Right atrium auricular region (tissue), 2 donors: ENCODE results near the gene GUCY1A1. TPM values are rescaled to one million over a fixed set of nuclear protein-coding genes. Genes with fewer than 3 reads are reported as not detected.

ENCODE experiments used
- DNase-seq: peaks from one replicate; pipeline ENCODE4 v3.0.0-alpha.2; 2019; ENCODE audit warnings: low spot score
- H3K27ac ChIP-seq, 2 donors: fragments of 200-600 bp; sonication (generic); 1 replicate in 1 of 2; 2 replicates in 1 of 2; pipeline ENCODE4 v1.5.1; 2016 to 2019
- H3K27me3 ChIP-seq, 2 donors: fragments of 200-600 bp; sonication (generic); one replicate each; pipeline versions ENCODE4 v1.5.1 to v1.6.0; 2017 to 2019
- H3K36me3 ChIP-seq: fragments of 200-600 bp; sonication (generic); one replicate; pipeline ENCODE4 v1.5.1; 2016
- H3K4me1 ChIP-seq, 2 donors: fragments of 200-600 bp; sonication (generic); one replicate each; pipeline versions ENCODE4 v1.5.1 to v1.6.0; 2017 to 2019
- H3K4me3 ChIP-seq, 2 donors: fragments of 200-600 bp; sonication (generic); 1 replicate in 1 of 2; 2 replicates in 1 of 2; pipeline ENCODE4 v1.5.1; 2017 to 2019; ENCODE audit warnings: mild to moderate bottlenecking in 1 of 2, moderate library complexity in 1 of 2
- H3K9me3 ChIP-seq, 2 donors: fragments of 200-600 bp; sonication (generic); one replicate each; pipeline ENCODE4 v1.5.1; 2019
- CTCF ChIP-seq, 2 donors: fragments of 200-600 bp; sonication (generic); IDR thresholded peaks; one replicate each; pipeline ENCODE4 v1.5.1; 2019; ENCODE audit warnings: antibody characterized with exemption in 2 of 2
- total RNA-seq, 2 donors: library from RNA; depleted of rRNA; stranded (reverse); fragments of >200 nt; gene quantifications; one replicate each; pipeline ENCODE4 v1.1.0, GENCODE V29; 2016

The GUCY1A1 gene, protein sequence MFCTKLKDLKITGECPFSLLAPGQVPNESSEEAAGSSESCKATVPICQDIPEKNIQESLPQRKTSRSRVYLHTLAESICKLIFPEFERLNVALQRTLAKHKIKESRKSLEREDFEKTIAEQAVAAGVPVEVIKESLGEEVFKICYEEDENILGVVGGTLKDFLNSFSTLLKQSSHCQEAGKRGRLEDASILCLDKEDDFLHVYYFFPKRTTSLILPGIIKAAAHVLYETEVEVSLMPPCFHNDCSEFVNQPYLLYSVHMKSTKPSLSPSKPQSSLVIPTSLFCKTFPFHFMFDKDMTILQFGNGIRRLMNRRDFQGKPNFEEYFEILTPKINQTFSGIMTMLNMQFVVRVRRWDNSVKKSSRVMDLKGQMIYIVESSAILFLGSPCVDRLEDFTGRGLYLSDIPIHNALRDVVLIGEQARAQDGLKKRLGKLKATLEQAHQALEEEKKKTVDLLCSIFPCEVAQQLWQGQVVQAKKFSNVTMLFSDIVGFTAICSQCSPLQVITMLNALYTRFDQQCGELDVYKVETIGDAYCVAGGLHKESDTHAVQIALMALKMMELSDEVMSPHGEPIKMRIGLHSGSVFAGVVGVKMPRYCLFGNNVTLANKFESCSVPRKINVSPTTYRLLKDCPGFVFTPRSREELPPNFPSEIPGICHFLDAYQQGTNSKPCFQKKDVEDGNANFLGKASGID
- total RNA-seq = 10 to 100 TPM; 35.5 to 52.5 TPM

DNA sequence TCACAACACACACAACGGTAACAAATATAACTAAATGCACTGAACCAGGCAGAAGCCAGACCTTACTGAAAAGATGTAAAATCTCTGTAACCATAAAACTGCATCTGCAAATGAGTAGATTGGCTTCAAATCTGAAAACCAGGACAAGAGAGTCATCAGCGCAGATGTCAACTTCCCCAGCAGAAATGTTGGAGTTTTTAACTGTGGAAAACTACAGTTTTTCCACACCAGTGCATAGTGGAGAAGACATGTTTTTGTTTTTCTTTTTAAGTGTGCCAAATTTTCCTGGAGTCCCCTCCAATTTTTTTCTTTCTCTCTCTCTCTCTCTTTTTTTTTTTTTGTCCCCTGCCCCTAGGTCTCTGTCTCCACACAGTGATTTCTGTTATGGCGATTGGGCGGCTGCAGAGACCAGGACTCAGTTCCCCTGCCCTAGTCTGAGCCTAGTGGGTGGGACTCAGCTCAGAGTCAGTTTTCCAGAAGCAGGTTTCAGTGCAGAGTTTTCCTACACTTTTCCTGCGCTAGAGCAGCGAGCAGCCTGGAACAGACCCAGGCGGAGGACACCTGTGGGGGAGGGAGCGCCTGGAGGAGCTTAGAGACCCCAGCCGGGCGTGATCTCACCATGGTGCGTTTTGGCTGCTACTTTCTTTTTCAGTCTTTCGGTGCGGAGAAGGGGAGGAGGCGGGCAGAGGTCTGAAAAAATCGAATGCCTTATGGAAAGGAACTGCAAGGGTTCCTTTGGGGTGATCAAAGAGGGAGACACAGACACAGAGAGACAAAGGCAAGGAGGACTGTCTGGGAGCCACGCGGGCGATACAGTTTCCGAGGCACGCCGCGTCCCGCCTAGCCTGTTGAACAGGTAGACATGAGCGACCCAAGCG is at the start of gene GUCY1A1:
Gene GUCY1A1, plus strand, starts transcription at position 505 of the 878 bp plus-strand sequence. CDS start 30,020 bp downstream, outside the sequence.
- no peak for DNase-seq
- TF ChIP-seq CTCF (IDR thresholded peaks at IDR 0.05) = no peak
- H3K27ac ChIP-seq = peak within 1 kb of the TSS; percentile 91 to 93
- H3K9me3 ChIP-seq = no peaks in the 10 kb centered on the region
- no peaks in the 10 kb centered on the region for H3K27me3 ChIP-seq
- peak within 1 kb of the TSS; percentile 71 to 77 for H3K4me3 ChIP-seq
- H3K36me3 ChIP-seq = no peaks in the 10 kb centered on the region
- peaks cover 0 to 5% of the 10 kb centered on the region in 2 donors for H3K4me1 ChIP-seq

- Histone ChIP-seq H3K4me1 (peaks cover 0 to 4% of the 10 kb centered on the region in 2 donors), H3K9me3 (no peaks in the 10 kb centered on the region), H3K27ac (no peak overlapping the region), H3K27me3 (no peaks in the 10 kb centered on the region), H3K36me3 (no peaks in the 10 kb centered on the region), H3K4me3 (no peak overlapping the region)
- no peak for DNase-seq
- TF ChIP-seq CTCF (IDR thresholded peaks at IDR 0.05) = no peak
Measured at GRCh38 chr4:155617296-155617695, 49.4 kb upstream of the GUCY1A1 start.

DNA sequence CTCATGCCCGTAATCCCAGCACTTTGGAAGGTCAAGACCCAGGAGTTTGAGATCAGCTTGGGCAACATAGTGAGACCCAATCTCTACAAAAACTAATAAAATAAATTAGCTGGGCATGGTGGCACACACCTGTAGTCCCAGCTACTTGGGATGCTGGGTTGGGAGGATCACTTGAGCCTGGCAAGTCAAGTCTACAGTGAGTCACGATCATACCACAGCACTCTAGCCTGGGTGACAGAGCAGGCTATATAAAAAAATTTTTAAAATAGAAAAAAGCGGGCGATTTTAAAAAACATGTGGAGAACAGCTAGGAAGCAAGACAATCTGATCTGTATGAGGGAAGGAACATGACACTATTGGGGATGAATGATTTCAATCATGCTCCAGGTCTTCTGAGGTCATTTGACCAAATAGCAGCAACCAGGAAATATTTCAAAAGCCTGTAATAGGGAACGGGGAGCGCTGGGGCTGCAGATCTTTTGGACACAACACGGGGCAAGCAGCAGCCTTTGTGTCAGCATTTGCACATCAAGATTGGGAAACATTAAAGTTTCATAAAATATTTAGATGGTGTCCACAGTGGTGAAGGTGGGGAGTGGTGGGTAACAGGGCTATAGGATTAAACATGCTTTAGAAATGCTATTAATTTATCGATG is 48.3 kb upstream of the GUCY1A1 start:
- H3K27me3 ChIP-seq = no peaks in the 10 kb centered on the region
- H3K9me3 ChIP-seq = no peaks in the 10 kb centered on the region
- no peak overlapping the region for H3K27ac ChIP-seq

DNA sequence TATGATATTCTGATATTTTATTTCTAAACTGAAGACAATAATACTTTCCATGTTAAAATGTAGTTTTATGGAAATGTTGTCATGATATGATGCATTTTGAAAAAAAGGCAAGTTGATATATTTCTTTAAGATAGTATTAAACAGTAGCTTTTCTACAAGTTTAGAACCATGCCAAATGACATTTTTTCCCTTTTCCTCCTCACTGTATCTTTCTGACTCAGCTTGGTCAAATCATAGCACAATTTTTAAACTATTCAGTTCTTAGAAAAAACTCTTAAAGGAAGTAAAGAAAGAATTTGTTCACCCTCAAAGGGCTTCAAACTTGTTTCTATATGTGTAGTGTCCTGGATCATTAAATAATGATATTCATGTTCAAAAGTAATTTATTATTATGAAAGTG is 46.0 kb upstream of the GUCY1A1 start:
- TF ChIP-seq CTCF (IDR thresholded peaks at IDR 0.05) = no peak
- Histone ChIP-seq H3K36me3 (no peaks in the 10 kb centered on the region), H3K4me1 (peaks cover 0 to 2% of the 10 kb centered on the region in 2 donors), H3K27ac (no peak overlapping the region), H3K27me3 (no peaks in the 10 kb centered on the region), H3K4me3 (no peak overlapping the region), H3K9me3 (no peaks in the 10 kb centered on the region)
- DNase-seq = no peak

More for the DNA sequence above, 48.3 kb upstream of the GUCY1A1 start:
- no peak overlapping the region for H3K4me3 ChIP-seq
- TF ChIP-seq CTCF (IDR thresholded peaks at IDR 0.05) = no peak
- H3K36me3 ChIP-seq = no peaks in the 10 kb centered on the region
- DNase-seq = no peak
- H3K4me1 ChIP-seq = peaks cover 0 to 4% of the 10 kb centered on the region in 2 donors

GRCh38 chr4:155624478-155624877 is 42.2 kb upstream of the GUCY1A1 start:
- Histone ChIP-seq H3K4me1 (no peaks in the 10 kb centered on the region), H3K36me3 (no peaks in the 10 kb centered on the region), H3K27me3 (no peaks in the 10 kb centered on the region), H3K4me3 (no peak overlapping the region), H3K27ac (no peak overlapping the region), H3K9me3 (no peaks in the 10 kb centered on the region)
- TF ChIP-seq CTCF (IDR thresholded peaks at IDR 0.05) = no peak
- no peak for DNase-seq
